Kidney glomerular epithelial cell (primary cell): ENCODE results near the gene ACAP2.

Source experiments
- DNase-seq: peaks from one replicate; lab custom pipeline; 2025; lab: John Stamatoyannopoulos, UW

The ACAP2 gene

DNA sequence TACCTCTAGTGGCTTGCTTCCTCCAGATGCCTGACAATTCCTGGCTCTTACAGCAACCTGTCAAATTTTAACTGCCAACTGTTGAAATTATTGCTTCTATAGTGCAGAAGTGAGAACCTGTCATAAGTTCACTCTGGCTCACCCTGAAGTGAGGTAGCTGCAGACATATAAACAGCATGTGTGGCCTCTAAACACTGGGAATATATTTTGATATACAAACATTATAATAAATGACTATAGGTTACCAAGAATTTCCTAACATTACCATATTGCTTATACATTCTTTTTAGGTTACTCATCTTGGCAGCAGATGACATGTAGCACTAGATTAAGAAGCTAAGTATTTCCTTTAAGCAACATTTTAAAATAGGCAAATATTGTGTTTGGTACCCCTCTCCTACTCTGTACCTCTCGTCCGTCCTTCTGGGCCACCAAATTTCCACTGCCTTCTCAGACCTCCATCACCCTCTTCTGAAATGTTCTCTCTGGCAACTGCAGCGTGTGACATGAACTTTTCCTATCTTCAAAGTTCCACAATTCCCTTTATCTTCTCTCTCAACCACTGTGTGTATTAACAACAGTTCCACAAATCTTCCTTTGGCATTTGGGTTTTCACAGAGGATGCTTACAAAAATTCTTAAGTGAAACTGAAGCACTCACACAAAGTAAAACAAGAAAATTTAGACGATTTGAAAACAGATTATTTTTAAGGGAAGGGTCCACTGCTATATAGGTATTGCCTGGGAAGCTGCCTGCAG lies 156.5 kb downstream of the ACAP2 start:
- DNase-seq: no peak

DNA sequence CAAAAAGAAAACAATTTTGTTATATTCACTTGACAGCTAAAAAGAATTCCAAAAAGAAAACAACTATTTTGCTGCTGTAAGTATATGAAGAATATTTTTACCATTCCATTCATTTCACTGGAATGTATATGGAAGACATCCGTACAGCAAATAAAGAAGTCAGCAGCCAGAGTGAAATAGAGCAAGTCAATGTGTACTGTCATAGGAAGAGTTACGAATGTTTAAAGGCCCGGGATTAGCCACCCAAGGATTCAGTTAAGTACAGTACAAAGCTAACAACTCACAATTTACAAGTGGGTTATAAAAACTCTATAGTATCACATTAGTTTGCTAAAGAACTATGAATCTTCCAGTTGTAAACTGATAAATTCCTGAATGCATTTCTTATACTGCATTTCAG lies 157.4 kb downstream of the ACAP2 start:
- no peak for DNase-seq

DNA sequence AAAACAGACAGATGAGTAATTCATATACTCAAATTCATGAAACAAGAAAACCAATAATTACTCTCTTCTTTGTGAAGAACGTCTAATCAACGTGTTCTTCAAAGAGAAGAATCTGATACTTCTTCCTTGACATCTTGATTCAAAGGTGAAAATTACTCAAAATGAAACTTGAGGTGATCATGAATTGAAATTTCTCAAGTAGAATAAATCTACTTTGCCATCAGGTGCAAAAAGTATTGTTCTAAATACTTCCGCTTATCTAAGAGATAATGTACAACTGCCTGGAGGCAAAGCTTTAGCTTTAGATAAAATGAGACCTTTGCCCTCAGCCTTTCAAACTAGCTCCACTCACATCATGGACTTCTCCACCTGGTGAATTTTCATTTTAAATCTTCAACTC lies 158.0 kb downstream of the ACAP2 start:
- DNase-seq: no peak

DNA sequence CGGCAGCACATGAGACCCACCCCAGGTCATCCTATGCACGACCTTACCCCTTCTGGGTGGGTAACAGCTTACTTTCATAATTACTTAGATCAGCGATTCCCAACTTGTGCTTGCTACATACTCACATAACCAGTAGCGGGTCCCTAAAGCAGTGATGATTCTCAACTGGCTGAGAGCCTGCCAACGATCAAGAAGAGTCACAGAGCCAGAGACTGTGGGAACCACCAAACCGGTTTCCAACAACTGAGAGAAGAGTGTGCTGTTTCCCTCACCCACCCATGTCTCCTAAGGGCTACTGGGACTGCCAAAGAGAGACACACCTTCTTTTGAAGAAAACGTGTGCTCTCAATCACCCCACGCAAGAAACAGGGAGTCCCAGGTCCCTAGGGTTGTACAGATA lies 159.9 kb downstream of the ACAP2 start:
- DNase-seq: no peak

DNA sequence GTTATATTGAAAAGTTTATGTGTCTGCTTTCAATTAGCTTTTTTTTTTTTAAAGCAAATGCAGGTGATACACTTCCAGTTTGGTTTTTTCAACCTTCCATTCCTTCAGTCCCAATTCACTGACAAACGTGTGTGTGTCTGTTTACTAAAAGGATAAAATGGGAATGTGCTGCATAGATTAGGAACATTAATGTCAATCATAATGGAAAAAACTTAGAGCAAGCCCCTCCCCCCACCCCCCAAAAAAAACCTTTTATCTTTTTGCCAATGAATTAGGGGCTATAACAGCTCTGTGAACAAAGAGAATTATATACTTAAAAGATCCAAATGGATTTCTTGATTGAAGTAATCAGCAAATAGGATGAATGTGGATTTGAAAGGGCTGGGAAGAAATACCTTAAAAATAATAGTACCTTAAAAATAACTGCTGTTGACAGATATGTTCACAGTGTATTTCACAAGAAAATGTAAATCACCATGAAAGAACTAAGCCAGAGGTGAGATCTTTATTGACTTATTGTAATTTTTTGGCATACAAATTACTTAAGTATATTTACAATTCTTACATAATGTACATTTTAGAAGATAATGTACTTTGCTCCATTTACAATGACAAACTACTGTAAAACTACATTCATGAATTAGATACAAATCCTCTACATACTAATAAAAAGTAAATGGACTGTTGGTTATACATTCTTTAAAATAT lies 168.4 kb downstream of the ACAP2 start:
- DNase-seq: no peak

DNA sequence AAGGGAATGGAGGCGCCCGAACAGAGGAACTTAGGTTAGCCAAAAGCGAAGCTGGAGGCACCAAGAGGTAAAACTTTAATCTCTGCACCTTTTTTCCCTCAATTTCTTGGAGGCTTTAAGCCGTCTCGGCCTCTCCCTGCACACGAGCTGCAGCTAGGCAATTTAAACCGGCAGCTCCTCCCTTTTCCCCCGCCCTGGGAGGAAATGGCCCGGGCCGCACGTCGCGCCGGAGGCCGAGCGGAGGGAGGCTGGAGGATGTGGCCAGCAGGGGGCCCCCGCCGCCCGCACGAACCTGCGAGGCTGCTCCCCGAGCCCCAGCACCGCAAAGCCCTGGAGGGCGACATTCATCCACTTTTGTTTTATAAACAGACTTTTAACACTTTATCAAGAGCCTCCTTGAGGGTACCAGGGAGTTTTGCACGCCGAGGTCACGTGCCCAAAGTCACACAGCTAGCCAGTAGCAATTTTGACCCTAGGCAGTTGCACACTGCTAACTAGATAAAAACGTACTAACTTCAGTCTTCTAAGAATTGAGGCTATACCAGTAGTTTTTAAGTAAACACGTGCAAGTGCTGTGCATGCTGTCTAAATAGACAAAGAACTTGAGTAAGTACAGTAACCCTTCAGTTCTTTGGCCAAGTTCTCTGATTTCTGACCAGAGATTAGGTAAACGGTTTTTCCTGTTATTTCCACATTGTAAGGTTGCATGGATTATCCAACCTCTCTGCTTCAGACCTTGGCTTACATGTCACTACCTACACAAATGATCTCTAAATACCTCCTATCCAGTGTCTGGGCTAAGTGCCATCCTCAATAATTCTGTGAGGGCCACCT lies 171.2 kb downstream of the ACAP2 start:
- peak; percentile 79 for DNase-seq

DNA sequence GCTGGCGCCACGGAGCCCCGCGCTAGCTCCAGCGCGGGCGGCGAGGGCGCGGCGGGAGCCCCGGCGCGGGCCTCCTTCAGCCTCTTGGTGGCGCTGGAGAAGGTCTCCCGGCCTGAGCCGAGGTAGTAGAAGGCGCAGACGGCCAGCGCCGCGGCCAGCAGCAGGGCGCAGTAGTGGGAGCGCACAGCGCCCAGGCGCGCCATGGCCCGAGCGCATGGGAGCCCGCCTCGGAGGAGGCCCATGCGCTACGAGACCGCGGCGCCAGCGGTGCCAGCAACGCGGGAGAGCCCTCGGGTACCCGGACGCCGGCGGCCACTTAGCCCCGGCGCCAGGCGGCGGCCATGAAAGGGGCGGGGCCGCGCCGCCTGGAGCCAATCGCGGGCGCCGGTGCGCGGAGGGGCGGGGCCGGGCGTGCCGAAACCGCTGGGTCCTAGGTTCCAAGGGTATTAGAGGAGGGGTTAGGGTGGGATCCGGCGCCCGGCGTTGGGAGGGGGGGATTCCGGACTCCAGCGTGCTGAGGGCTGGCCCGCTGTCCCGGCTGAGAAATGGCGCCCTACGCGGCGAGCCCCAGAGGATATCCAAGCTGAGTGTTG lies 171.9 kb downstream of the ACAP2 start, which contains the start of gene XXYLT1:
Gene XXYLT1, minus strand, starts transcription at position 343 of the 593 bp plus-strand sequence. Its CDS starts 101 bp downstream, at position 242.
- DNase-seq: peak; percentile 54

DNA sequence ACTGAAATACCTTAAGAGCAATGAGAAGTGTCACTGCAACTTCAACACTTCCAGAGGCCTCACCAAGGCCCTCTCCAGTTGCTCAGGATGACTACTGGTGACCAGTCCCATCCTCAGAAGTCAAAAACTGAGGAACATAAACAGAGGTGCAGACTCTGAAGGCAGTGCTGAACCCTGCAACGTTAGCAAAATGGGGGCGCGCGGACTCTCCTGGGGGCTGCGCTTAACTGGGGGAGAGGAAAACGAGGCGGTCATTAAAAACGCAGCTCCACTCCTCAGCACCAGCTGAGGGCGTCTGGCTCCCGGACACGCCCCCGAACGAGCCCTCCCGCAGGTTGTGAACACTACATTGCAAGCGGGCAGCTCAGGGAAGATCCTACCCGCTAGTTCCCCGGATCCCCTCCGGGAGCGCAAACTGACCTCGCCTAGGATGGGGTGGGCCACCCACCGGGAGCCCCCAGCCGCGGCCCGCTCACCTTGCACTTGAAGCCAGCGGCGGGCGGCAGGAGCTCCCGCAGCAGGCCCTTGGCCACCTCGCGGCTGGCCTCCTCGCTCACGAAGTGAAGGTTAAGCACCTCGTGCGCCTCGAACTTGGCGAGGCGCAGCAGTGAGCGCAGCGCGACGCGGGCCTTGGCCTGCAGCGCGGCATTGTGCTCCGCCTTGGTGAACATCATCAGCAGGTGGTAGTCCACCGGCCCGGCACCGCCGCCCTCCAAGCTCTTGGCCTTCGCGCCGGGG lies 172.6 kb downstream of the ACAP2 start:
- peak; percentile 48 for DNase-seq

DNA sequence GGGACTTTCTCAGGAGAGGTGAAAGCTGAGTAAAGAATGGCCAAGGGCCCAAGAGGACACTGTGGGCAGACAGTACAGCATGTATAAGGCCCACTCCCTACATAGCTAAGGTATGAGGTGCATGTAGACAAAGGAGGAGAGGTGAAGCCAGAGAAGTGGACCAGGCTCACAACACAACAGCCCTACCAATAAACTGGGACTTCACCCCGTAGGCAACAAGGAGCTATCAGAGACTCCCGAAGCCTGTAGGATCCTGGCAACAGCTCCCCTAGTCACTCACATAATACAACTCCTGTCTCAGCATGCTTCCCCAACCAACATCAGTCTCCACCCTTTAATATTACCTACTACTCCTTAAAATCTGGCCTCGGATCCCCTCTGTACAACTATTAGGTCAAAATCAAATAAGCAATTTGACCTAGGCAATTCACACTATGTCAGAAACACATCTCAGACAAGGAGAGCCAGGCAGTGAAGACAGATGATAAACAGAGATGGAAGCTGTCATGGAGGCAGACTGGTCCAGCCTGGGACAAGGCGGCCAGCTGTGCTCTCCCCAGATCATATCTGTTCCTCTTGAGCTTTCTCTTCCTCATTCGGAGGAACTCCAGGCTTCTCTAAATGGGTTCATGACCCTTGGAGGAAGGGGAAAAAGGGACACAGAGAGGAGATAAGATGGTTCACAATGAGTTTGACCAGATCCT lies 173.3 kb downstream of the ACAP2 start:
- DNase-seq: no peak

DNA sequence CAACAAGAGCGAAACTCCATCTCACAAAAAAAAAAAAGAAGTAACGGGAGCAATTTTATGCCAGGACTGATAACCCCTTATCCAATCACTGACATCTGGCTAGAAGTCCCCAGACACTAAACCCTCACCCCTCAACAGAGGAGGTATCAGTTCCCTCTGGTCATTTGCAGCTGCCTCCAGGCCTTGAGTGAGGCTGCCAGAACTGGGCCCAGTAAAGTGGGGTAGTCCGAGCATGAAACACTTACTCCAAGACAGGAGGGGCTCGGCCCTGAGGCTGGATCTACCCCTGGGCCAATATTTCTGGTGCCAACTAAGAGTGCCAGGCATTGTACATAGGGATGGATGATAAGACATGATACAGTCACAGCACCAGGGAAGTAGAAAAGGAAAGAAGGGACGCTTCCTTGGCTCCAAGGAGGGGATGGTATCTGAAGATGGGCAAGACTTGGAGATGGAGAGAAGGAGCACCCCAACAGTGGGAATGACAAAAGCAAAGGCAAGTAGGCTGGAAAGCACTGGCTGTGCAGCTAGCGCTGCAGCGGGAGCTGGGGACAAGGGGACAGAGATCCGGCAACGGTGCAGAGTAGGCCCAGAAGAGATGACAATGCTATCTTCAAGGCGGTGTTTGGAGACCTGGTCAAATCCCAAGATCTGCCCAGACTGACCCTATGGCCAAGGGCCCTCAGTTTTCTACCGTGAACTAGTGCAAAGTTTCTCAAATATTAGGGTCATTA lies 174.1 kb downstream of the ACAP2 start:
- DNase-seq: no peak

DNA sequence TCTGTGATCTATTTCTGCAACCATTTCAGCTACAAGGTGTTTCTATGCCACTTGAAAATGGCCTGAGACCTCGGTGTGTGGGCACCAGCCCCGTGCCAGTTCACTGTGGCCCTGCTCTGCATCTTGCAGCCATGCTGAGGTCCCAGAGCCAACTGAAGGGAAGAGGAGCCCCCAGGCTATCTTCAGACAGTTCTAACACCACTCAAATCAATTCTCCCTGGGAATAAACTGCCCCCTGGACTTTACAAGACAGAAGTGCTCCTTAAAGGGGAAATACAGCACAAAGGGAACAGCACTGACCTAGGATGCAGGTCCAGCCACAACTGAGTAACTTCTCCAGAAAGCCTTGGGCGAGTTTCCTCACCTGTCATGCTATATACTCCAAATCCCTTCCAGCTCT lies 175.7 kb downstream of the ACAP2 start:
- DNase-seq: no peak

DNA sequence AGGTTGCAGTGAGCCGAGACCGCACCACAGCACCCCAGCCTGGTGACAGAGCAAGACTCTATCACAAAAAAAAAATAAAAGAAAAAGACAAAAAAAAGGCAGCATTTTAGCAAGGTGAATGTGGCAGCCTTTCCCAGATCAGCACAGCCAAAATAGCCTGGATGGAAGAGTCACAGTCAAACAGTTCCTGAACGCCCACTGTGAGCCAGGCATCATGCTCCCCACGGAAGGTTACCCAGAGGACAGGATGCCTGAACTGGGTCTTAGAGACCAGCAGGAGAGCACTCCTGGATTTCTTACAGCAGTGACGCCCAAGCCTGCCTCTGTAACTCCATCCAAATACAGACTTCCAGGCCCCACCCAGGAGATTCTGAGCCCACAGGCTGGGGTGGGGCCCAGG lies 176.4 kb downstream of the ACAP2 start:
- no peak for DNase-seq

DNA sequence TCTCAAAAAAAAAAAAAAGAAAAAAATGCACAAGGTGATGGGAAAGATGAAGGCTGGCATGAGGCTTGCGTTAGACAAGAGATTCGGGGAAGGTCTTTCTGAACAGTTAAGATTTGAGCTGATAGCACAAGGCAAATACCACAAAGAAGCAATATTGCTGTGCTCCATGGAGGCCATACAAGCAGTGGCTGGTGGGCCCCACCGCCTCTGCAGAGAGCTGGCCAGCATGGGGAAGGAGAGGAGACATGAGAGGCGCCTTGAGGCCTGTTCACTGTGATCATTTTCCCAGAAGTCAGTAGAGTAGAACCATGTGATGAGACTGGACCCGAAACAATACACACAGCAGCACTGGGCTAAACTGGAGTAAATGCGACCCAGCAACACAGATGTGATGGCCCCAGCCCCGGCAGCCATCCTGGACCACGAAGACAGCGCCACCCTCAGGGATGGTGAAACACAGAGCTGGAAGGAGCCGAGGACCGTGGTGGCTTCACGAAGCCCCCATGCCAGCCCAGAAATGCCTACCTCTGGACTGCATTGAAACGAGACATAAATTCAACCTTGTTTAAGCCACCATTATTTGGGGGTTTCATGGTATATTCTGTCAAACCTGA lies 177.3 kb downstream of the ACAP2 start:
- DNase-seq: no peak

DNA sequence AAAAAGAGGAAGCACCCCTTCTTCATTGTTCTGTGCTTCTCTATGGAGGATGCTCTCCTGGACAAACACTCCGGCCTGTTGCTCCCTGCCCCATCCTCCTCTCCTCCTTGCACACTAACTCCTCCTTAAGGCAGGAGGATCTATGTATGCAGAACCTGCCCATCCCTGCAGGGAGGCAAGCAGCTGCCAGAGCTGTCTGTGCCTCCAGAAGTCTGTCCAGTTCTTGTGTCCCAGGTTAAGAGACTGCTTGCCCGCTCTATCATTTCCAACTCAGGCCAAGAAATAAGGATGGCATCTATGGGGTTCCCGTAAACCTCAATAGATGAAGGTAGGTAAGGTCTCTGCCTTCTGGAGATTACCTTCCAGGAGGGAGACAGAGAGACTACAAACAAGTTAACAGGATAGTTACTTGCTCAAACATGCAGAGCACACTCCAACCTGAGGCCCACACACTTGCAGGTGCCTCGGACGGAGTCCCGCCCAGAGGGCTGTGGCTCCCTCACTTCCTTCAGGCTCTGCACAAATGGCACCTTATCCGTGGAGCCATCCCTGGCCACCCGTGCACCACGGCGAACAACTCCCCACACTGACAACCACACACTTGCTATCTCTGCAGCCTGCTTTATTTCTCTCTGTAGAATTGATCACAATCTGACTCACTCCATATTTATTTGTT lies 178.8 kb downstream of the ACAP2 start:
- no peak for DNase-seq

DNA sequence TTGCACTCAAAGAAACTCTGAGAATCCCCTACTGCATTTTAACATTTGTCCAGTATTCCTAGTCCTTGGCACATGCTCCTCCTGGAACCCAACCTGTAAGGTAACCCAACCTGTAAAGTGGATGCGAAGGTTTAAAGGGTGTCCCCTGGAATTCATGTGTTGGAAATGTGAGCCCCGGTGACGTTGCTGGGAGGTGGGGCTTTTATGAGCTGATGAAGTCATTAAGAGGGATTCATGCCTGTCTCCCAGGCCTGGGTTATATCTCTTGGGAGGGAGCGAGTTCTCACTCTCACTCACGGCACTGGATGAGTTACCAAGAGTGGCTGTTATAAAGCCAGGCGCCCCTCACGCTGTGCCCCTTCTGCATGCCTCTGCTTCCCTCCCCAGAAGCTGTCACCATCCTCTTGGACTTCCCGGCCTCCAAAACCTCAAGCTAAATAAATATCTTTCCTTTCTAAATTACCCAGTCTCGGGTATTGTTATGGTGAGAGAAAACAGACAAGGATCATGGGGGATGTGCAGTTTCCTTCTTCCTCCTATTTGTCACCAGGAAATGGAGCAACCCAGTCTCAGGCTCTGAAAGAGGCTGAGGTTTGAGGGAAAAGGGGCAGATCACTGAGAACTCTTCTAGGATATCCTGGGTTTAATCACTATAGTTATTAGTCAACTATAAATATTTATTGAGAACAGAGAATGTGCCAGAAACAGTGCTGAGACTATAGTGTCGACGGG lies 179.5 kb downstream of the ACAP2 start:
- no peak for DNase-seq

DNA sequence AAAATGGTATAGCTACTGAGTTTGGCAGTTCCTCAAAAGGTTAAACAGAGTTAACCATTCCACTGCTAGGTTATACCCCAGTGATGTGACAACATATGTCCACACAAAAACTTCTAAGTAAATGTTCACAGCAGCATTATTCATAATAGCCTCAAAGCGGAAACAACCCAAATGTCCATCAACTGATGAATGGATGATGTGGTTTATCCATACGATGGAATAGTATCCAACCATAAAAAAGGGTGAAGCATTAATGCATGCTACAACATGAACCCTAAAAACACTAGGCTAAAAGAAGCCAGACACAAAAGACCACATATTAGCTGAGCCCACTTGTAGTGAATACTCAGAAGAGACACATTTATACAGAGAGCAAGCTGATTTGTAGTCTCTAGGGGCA lies 180.9 kb downstream of the ACAP2 start:
- DNase-seq: no peak

DNA sequence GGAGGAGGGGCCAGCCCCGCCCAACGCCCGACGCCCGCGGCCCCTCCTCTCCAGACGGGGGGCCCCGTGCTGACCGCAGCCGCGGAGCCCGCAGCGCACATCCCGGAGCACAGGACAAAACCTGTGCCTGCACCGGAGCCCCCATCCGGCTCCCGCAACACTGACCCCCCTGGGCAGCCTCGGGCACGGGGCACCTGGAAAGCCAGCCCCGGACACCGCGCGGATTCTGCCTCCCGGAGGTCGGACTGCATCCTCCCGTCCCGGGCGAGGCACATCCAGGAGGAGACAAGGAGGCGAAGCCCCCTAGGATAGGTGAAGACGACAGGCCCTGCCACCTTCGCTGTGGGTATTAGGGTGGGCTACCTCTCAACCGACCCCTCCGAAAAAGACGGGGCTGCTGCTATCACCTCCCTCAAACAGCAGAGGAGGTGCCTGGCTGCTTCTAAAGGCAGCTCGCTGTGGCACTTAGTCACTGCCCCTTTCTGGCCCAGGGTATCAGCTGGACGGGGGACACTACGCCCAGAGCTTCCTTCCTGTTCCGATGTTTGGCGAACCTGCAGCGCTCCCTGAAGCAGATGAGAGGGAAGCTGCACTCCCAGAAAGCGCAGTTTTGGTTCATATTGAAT lies 182.4 kb downstream of the ACAP2 start:
- no peak for DNase-seq
